ENCODE data around the gene HOXD12.

The HOXD12 gene

DNA sequence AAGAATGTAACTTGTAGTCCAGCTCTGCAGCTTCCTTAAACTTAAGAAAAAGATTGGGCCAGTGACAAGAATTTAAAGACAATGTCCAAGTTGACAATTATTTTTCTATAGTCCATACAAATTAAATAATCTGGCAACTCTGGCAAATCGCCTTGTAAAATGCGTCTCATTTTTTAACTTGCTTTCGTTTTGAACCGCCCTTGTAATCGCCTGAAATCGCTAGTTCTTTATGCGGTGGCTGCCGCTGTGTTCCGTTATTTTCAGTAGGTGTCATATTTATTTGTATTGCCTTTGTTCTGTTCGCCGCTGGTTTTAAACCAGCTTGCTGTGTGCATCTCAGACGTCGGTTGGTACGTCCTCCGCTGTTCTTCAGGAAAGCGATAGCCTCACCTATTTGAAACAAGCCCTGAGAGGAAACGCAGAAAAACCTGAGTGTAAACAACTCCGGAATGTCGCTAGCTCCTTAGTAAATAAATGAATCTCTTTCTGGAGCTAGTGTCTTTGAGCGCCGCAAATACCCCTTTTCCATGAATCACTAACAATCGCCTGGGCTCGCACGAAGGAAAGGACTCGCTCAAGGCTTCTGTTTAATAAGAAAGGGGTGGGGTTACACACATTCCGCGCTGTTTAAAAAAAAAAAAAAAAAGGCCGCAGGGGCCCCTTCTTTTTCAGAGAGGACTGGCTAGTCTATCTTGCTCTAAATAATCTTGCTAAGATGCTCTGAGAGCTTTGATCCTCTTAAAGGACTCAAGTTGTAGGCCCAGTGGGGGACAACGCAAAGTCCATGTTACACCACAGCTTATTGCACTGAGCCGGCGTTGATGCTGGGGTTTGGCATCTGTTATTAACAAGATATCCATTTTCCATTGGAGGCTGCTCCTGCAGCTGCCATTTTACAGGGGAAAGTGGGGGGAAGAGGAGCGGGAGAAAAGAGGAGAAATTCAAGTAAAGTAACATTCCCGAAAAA lies 32.9 kb downstream of the HOXD12 start:
- peak; percentile 85 for DNase-seq

DNA sequence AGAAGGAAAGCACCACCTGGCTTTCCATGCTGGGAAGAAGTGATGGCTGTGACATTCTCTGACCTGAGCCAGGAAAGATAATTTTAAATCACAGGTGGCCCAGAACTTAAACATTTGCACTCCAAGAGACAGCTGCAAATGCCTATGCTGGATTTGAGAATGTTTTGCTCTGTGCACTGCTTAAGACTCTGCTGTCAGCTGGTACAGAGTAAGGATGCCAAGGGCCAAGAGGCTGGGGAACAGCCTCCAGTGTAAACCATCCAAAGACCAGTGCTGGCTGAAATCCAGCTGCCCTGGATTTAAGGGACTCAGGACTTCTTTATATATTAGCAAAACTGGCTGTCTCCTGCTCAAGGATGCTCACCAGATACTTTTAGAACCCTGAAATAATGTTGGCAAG lies 33.8 kb downstream of the HOXD12 start:
- DNase-seq, result no peak

DNA sequence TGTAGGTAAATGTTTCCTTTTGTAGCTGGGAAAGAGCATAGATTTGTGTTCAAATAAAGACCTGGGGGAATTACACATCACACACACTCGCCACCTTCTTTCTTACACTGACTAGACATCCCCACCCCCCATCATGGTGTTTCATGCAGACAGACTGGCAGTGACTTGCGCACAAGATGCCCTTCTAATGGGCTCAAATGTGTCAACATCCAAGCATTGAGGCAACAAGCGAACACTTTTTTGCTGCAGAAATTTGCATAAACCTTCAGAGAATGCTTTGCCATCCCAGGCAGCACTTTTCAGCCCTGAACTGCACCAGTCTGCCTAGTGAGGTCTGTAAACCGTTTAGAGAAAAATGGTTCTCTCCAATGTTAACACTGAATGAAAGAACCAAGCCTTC lies 34.4 kb downstream of the HOXD12 start:
- DNase-seq, result peak; percentile 24

- DNase-seq, result peak; percentile 85
Measured at GRCh38 chr2:176135035-176135440, 35.4 kb downstream of the HOXD12 start.

DNA sequence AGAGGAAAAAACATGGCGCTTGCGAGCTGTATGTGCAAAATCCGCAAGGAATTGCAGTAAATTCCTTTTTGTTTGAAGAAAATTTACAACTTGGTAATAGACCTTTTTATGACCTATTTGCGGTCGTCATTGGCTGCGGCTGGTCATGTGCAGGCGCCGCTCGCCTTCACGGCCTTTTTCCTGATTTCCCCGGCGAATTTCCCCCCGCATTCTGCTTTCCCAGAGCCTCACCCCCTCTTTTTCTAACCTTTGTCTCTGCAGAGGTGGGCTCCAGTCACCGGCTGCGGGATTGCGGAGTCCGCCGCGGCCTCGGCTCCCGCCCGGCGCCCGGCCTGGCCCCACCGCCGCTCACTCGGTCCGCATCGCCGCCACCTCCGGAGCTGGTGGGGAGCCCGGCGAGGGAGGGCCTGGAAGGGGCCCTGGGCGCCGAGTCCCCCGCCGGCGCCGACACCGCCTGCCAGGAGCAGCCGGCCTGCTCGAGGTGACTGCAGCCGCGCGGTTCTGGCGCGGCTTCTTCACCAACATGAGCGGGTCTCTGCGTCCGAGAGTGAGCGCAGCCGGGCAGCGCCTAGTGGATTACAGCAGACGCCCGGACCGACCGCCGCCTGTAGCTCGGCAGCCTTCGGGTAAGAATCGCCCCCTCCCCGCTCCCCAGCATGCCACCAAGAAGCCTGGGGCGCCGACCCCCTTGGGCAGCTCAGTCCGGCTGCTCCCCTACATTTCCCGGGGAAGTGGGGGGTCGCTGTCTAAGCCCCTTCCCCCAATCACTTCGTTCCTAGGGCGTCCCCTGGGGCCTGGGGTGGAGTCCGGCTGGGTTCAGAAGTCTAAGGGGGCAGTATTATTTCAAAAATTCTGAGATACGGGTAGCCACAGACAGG lies 37.0 kb downstream of the HOXD12 start:
- DNase-seq, result peak; percentile 88

- no peak for DNase-seq
Measured at GRCh38 chr2:176137252-176137580, 37.6 kb downstream of the HOXD12 start.

DNA sequence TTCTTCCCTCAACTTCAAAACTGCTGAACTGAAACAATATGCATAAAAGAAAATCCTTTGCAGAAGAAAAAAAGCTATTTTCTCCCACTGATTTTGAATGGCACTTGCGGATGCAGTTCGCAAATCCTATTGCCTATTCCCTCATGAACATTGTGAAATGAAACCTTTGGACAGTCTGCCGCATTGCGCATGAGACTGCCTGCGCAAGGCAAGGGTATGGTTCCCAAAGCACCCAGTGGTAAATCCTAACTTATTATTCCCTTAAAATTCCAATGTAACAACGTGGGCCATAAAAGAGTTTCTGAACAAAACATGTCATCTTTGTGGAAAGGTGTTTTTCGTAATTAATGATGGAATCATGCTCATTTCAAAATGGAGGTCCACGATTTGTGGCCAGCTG lies 38.3 kb downstream of the HOXD12 start:
- peak; percentile 47 for DNase-seq

DNA sequence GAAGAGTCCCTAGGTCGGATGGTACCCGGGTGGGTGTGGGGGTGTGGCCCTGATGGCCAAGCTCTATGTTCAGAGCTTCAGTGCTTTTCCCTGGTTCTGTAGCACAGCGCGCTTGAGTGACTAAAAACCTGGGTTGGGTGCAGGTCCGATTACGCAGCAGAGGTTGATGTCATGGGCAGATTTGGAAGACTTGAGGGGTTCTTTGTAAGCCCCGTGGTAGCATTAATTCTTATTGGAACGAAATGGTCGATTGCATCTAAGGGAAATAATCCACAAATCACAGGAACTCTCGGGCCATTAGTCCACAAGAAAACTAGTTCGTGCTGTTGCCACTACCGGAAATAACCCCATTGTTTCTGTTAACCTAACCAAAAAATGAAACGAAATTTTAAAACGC lies 38.9 kb downstream of the HOXD12 start:
- peak; percentile 50 for DNase-seq

GRCh38 chr2:176138923-176139660 lies 39.5 kb downstream of the HOXD12 start:
- peak; percentile 65 for DNase-seq

DNA sequence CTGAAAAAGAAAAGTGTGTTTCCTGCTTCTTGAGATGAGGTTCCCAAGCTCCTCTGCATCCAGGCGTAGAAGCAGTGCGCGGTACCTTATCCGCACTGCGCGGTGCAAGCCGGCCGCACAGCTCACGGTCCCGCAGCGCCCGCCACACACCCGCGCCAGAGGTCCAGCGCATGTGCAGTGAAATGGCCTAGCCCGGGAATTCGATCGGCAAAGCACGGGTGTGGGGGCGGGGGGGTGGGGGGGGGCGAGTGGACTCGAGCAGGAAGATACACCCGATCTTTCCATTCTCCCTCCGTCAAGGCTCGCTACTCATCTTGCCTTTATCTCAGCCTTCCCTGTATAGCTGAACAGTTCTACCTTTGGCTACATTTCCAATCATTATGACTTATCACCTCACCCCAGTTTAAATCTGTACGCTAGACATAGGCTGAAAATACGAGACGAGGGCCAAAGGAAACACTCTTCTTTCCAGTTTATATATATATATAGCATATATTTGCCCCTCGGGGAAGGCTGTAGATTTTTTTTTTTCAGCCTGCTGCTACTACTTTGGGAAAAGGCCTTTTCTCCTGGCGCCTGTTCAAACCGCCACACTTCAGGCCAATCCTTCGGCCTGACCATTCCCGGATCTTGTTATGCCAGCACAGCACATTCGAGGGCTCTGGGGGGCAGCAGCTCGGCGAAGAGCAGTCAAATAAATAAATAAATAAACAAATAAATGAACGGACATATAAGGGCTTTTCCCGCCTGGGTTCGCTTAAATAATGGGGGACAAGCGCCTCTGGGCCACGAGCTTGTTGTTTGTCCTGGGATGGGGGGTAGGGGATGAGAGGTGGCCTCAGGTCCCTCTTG lies 40.3 kb downstream of the HOXD12 start:
- DNase-seq, result peak; percentile 80

DNA sequence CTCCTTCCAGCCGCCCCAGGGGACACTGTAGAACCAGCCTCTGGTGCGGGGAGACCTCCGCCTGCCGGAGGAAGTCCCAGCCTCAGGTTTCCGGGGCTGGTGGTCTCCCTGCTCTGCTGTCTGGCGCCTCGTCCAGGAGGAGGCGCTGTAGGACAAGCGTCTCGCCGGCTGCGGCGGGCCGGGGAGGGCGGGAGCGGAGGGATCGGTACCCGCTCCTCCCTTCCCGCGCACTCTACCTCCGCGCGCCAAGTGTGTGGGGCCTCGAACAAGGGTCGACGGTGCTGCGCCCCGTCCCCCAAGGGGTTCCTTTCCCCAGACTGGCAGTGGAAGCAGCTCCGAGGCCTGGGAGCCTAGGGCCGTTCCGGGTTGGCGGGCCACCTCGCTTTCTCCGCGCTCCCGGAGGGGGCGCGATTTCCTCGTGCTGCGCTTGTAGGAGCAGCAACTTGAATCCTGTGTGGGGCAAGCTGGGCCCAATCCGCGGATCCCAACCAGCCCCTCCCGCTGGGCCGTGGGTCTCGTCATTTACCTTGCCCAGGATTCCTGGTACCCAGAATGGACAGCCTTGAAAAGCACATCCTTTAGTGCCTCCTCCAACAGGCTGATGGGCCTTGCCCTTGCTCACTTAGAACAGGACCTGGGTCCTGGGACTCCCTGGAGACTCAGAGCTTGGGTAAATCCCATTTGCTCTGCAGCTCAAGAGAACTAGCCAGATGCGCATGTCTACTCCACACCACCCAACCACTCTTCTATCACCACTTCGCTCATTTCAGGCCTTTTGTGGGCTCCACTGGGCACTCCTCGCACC lies 41.1 kb downstream of the HOXD12 start:
- peak; percentile 83 for DNase-seq

DNA sequence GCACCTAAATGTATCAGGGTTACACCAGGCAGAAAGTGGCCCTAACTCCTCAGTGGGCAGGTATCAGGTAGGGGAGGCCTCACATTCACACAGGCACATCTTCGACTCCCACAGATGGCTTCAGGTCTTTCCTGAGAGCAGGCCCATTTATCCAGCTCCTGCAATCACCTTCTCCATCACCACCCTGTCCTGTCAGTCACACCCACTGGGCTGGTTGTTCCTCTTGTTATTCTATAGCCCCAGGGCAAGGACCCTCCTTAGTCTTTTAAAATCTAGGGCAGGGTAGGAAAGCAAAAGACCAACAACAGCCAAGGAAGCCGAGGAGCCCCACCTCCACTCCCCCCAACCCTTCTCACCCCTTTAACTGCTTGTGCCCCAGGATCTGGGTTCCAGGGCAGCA lies 42.7 kb downstream of the HOXD12 start:
- no peak for DNase-seq

DNA sequence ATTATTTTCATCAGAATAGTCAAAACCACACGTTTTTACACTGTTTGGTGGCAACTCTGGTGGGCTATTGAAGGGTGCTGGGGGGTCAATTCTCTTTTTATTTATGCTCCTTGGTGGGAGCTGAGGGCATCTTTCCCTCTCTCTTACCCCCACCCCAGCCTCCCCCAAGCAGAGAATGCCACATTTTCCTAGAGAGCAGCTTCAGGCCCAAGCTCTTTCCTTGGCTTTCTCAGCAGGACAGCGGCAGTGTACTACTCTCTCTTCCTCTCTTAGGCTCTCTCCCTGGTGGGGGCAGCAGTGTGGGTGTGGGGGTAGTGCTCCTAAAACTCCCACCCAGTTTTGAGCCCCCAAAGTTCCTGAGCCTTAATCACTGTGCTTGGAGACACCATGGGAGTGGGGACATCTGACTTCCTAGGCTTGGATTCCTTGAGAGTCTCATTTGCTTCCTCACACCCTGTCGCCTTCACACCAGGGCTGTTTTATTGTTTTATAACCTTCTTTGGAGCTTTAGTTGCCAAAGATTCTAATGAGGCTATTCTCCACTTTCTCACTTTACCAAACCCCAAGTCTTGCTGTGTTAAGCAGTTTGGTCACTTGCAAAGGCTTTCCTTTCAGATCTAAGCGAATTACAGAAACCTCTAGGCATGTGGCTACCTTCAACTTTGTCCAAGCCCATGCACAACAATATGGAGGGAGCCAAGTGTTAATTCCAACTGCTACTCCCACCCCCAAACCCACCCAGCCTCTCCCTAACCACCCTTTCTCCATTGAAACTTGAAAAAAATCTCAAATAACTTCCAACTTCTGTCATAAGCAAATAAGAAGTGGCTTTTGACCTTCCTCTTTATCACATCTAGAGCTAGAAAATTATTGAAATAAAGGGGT lies 45.7 kb downstream of the HOXD12 start:
- no peak for DNase-seq

- DNase-seq, result peak; percentile 28
Measured at GRCh38 chr2:176146101-176146500, 46.5 kb downstream of the HOXD12 start.

- DNase-seq, result no peak
Measured at GRCh38 chr2:176146645-176147044, 47.0 kb downstream of the HOXD12 start.

GRCh38 chr2:176147210-176147799 lies 47.7 kb downstream of the HOXD12 start:
- no peak for DNase-seq

DNA sequence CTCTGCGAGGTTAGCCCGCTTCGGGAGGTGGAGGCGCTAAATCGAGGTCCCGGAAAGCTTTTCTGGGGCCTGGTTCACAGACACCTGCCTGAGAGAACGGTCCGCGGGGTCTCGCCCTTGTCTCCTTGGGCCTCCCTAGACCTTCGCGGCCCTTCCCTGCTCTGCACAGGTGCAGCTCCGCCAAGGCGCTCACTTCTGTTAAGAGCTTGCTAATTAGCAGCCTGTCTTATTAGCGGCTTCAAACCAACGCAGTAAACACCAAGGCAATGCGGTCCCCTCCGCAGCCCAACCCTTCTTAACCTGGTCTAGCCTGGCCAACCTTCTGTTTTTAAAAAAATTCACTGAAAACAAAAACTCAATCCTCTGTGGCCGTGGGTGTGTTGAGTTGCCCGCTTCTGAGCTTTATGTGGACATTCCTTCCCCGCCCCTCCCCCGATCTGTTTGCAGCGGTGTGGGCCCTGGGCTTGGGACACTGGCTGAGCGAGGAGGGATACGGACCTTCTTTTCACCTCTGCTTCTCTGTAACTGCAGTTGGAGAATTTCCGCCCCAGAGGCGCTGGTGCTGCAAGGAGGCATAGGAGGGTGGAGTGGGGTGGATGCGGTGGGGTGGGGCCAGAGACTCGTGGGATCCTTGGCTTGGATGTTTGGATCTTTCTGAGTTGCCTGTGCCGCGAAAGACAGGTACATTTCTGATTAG lies 48.4 kb downstream of the HOXD12 start:
- DNase-seq, result no peak

GRCh38 chr2:176148751-176149421 lies 49.3 kb downstream of the HOXD12 start:
- DNase-seq, result no peak

Data from fibroblast of skin of abdomen (primary cell).